LNCAP (cell line): ENCODE data around the gene NCR2.

Experiments used
- TF ChIP-seq, protein P1 (sequence below): fragments of 450-650 bp; IDR thresholded peaks from 2 replicates; pipeline ENCODE4 v1.5.1; 2017; ENCODE audit warnings: mild to moderate bottlenecking

The NCR2 gene

DNA sequence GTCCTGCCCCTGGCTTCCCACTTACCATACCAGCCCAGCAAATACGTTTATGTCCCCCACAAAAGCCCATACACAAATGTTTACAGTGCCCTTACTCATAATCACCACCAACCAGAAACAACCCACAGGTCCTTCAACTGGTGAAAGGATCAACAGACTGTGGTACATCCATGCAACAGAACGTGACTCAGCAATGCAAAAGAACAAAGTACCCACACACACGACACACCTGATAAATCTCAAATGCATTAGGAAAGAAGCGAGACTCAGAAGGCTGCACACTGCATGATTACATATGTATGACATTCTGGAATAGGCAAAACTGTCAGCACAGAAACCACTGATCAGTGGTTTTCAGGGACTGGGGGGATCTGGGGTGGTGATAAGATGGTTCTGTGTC lies 20.5 kb downstream of the NCR2 start:
- TF ChIP-seq, protein P1, sequence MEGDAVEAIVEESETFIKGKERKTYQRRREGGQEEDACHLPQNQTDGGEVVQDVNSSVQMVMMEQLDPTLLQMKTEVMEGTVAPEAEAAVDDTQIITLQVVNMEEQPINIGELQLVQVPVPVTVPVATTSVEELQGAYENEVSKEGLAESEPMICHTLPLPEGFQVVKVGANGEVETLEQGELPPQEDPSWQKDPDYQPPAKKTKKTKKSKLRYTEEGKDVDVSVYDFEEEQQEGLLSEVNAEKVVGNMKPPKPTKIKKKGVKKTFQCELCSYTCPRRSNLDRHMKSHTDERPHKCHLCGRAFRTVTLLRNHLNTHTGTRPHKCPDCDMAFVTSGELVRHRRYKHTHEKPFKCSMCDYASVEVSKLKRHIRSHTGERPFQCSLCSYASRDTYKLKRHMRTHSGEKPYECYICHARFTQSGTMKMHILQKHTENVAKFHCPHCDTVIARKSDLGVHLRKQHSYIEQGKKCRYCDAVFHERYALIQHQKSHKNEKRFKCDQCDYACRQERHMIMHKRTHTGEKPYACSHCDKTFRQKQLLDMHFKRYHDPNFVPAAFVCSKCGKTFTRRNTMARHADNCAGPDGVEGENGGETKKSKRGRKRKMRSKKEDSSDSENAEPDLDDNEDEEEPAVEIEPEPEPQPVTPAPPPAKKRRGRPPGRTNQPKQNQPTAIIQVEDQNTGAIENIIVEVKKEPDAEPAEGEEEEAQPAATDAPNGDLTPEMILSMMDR: no peak

DNA sequence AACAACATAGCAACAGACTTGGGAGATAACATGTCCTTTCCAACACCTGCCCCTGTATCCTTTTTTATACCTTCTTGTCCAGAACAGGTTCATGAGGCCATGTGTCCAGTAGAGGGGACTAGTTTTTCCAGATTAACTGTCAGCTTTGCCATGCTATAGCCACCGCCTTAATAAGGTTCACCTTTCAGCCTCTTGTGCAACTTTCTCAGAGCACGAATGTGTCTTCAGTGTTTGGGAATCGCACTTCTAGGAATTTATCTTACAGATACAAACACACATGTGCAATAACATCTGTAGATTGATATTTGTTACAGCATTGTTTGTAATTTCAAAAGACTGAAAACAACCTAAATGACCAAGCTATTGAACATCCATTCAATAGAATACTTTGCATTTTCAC lies 21.4 kb downstream of the NCR2 start:
- TF ChIP-seq, protein P1: no peak

DNA sequence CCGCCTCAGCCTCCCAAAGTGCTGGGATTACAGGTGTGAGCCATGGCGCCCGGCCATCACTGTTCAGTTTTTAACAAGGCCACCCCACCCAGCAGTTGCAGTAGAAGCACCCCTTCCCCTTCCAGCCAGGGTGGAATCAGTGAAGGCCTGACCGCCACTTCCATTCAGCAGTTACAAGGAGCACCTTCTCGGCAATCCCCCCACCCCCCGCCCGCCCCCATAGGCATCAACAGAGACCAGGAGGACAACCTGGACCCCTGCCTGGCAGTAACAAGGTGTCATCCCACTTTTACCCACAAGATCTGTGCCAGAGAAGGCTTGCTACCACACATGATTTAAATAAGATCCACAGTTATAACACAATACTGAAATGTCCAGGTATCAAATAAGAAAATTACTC lies 23.1 kb downstream of the NCR2 start:
- TF ChIP-seq, protein P1: no peak

DNA sequence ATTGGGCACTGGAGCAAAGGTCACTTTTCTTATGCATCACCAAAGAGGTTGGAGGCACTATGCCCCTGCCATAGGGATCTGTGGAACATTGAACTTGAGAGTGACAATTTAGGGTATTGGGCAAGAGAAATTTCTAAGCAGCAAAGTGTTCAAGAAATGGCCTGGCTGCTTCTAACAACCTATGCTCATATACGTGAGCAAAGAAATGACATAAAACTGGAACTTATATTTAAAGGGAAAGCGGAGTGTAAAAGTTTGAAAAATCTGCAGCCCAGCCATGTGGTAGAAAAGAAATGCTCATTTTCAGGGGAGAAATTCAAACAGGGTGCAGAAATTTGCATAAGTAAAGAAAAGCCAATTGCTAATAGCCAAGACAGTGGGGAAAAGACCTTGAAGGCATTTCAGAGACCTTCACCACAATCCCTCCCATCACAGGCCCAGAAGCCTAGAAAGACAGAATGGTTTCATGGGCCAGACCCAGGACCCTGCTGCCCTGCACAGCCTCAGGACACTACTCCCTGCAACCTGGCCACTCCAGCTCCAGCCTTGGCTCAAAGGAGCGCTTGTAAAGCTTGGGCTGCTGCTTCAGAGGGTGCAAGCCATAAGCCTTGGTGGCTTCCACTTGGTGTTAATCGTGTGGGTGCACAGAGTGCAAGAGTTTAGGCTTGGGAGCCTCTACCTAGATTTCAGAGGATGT lies 24.4 kb downstream of the NCR2 start:
- TF ChIP-seq, protein P1: no peak

DNA sequence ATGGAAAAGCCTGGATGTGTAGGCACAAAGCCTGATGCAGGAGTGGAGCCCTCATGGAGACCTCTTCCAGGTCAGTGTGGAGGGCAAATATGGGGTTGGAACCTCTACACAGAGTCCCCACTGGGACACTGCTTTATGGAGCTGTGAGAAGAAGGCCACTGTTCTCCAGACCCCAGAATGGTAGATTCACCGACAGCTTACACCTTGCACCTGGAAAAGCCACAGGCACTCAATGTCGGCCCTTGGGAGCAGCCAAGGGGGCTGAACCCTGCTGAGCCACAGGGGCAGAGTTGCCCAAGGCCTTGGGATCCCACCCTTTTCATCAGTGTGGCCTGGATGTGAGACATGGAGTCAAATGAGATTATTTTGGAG lies 24.9 kb downstream of the NCR2 start:
- TF ChIP-seq, protein P1: no peak

DNA sequence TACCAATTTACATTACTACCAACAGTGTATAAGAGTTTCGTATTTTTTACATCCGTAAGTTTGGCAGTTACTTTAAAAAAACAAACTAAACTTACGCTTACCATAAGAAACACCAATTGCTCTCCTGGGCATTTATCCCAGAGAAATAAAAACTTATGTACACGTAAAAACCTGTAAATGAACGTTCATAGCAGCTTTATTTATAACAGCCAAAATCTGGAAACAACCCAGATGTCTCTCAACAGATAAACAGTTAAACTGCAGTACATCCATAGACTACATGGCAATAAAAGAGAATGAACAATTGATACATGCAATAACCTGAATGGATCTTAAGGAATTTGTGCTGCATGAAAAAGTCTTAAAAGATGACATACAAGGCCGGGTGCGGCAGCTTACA lies 30.7 kb downstream of the NCR2 start:
- TF ChIP-seq, protein P1: no peak

DNA sequence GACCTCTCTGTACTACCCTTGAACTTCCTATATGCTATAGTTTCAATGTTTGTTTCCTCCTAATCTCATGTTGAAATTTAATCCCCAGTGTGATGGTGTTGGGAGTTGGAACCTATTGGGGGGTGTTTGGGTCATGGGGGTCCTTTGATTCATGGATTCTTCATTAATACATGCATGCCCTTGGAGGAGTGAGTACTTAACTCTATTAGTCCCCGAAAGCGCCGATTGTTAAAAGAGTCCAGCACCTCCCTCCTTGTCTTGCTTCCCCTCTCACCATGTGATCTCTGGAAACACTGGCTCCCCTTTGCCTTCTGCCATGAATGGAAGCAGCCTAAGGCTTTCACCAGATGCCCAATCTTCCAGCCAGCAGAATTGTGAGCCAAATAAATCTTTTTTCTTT lies 31.7 kb downstream of the NCR2 start:
- TF ChIP-seq, protein P1: no peak

DNA sequence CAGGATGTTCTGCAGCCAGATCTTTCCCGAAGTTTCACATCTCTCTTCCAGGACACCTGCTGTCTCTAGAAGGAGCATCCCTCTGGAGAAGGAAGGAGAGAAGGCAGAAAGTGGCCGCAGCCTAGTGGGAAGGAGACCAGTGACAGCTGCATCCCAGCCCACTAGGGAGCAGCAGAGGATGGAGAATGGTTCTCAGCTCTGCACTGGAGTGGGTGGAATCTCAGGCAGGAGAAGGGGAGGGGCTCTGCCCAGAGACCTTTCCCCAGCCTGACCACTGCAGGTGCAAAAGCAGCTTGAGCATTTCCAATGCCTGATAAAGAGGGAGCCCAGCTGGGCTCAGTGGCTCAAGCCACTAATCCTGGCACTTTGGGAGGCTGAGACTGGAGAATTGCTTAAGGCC lies 32.3 kb downstream of the NCR2 start:
- TF ChIP-seq, protein P1: peak; percentile 69
